Smooth muscle cell of the brain vasculature (primary cell): ENCODE data around the gene WDFY4.

Experiments used
- DNase-seq: peaks from one replicate; pipeline ENCODE4 v3.0.0-alpha.2; 2012; ENCODE audit warnings: low read depth, low spot score

WDFY4 gene

DNA sequence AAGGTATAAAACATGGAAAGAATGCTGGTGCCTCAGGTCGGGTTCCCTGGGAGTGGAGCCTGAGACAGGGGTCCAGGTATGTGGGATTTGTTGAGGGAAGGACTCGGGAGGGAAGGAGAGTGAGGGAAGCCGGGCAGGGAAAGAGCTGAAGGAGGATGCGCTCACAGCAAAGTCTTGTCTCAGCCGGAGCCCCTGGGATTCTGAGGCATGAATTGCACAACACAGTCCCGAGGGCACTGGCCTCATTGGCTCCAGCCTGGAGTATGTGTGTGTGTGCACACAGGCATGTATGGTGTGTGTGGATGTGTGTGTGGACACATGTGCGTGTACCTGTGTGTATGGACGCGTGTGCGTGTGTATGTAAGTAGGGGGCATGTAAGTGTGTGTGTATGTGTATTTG lies 87.4 kb downstream of the WDFY4 start:
- DNase-seq = no peak

DNA sequence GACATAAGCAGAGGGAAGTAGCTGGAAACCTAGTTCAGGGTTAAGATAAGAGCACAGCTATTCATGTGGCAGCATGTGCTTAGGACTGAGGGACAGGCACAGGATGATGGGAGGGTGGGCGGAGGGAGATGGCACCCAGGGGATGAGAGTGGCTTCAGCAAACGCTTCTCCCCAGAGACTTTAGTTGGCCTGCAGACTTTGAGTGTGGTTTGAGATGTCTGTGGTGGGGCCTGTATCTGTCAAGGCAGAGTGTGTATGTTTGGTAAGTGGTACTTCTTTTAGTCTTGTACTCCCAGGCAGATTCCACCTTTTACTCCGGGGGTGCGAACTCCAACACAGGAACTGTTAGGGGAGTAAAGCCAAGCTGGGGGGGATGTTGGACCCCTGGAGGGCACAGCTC lies 88.9 kb downstream of the WDFY4 start:
- no peak for DNase-seq

DNA sequence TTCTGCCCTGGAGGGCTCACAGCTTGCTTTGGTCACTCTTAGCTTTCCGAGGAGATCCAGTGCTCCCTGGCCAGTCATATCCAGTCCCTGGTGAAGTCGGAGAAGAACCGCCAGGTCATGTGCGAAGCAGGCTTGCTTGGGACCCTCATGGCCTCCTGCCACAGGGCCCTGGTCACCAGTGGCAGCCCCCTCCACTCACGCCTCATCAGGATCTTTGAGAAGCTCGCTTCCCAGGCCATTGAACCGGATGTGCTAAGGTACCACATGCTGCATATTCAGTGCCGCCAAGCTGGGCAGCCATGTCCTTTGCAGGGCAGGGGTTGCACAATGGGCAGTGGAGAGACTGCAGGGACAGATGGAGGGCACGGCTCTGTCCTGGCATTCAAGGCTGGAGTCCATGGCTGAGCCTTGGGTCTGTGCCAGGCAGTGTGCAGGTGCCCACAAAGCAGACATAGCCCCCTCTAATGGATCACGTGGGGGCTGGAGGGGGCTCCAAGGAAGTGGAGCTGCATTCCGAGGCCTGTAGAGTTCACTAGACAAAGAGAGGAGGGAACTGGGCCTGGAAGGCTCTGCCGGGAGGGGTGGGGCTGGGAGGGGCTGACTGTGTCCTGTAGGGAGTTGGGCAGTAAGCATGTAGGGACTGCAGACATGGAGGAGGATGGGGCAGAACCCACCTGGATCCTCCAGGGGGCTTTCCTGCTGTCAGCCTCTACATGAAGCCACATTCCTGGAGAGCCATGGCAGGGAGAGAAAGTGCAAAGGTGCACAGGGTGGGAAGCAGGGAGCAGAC lies 89.9 kb downstream of the WDFY4 start:
- no peak for DNase-seq

DNA sequence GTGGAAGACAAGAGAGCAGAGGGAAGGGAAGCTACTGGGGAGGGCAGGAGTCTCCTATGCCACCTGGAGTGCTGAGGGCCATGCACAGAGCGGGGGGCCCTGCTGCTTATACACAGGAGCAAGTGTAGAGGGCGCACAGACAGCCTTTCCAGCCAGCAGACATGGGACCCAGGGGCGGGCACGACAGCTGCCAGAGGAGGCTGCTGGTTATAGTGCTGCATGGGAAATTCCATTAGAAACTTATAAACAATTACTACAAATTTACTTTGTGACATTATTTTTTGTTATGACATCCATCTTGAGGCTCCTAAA lies 90.5 kb downstream of the WDFY4 start:
- no peak for DNase-seq

DNA sequence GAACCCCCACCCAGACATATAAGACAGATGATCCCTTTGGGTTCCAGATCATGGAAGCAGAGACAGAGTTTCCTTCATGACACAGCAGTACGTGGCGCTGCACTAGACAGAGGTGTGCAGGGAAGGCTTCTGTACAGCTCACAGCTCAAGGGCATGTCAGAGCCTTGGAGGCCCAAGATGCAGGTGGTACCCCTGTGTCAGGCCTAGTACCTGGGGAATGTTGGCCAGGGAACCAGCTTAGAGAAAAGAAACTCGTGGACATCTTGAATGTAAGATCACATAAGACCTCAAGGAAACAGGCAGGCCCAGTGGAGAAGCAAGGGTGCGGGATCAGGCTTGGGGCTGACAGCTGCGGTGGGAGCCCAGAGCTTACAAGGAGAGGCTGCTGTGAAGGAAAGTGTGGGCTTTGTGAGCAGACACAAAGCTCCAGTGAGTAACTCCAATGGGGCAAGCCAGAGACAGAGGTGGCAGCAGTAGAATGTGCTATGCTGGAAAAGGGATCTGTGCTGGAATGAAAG lies 91.4 kb downstream of the WDFY4 start:
- DNase-seq = no peak

DNA sequence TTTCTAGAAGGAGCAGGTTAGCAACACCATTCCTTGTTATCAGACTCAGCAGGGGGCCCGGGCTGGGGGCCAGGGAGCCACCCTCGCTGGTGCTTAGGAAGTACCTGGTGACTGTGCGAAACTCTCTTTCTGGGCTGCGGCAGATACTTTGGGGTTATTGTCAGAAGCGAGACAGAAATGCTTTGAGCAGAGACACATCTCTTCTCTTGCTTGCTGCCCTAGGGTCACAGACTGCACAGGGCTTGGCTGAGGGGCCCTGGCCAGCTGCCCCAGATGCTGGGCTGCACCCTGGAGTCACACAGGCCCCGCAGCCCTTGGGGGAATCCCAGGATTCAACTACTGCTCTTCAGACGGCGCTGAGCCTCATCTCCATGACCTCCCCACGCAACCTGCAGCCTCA lies 91.9 kb downstream of the WDFY4 start:
- DNase-seq = no peak

DNA sequence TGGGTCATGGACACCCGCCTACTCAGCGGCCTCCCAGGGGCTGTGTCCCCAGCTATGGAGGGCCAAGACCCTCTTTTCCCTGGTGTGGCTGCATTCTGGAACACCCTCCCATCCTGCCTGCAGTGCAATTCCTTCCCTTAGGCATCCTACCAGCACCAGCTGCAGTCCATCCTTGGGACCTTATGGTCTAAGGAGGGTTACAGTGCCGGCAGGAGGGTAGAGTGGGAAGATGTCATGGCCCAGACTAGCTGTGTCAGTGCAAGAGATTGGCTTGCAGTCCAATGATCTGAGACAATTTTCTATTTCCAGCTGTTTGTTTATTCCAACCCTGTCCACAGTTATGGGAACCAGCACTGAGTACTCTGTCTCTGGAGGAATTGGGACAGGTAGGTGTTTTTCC lies 92.4 kb downstream of the WDFY4 start:
- DNase-seq = no peak

DNA sequence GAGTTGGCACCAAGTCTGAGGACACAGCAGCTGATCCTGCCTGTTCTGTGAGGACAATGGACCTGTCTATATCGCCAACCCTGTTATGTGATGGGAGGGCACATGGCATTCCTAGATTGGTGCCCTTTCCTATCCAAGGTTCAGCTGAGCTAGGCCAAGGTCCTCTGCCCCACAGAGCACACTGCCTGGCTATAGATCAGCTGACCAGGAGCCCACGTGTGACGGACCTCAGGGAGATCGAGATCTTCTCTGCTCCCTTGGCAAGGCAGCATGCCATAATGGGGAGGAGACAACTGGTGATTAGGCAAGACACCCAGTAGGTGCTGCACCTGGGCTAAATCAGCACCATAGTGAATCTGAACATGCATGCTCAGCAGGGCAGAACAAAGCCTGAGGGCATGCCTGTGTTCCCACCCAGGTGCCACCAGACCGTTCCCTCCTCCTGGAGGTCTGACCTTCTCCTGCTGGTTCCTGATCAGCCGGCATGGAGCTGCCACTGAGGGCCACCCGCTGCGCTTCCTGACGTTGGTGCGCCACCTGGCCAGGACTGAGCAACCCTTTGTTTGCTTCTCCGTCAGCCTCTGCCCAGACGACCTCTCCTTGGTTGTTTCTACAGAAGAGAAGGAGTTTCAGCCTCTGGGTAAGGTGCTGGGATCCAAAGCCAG lies 93.7 kb downstream of the WDFY4 start:
- DNase-seq = no peak

DNA sequence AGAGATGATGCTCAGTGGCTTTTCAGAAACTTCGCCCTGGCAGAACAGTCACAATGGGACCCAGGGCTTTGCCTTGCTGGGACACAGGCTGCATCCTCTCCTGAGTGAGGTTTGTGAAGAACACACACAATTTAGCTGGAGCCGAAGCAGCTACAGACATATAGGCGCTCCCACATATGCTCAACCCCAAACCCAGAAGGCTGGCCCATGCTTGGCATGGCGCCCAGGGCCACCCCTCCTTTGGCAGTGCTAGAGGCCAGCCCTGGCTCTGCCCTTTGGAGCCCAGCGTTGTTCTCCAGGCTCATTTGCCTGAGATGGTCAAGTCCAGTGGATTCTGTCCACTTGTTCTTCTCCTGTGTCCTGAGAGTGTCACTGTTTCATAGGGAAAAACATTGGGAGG lies 94.4 kb downstream of the WDFY4 start:
- no peak for DNase-seq

DNA sequence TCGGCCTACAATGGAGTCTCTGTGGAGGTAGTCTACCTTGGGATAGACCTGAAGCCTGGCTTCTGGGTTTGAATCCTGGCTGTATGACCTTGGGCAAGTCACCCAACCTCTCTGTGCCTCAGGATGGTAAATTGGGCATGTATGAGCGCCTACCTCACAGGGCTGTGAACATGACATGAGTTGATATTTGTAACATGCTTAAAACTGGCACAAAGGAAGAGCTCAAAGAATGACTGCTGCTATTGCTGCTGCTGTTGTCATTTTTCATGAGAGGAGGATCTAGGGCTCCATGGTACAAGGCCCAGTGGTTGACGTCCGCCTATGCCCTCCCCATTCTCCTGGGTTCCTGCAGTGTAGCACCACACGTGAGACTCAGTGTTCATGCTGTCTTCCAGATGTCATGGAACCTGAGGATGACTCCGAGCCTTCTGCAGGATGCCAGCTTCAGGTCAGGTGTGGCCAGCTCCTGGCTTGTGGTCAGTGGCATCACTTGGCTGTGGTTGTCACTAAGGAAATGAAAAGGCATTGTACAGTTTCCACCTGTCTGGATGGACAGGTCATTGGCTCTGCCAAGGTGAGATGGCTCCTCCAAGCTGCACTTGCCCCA lies 95.0 kb downstream of the WDFY4 start:
- DNase-seq = no peak

DNA sequence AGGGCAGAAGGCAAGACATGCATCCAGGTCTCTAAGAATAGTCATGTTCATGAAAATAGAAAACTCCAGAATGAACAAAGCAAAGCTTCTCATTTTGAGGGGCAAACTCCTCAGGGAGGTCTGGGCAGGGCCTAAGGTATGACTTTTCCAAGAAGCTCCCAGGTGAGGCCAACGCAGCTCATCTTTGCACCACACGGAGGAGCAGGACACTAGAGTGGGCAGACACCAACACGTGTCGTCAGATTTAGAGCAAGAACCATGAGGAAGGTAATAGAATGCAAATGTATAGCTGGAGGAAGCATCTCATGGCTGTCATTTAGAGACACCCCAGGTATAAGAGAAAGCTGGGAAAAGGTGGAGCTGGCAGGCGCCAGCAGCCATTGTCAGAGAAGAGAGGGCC lies 95.7 kb downstream of the WDFY4 start:
- no peak for DNase-seq

DNA sequence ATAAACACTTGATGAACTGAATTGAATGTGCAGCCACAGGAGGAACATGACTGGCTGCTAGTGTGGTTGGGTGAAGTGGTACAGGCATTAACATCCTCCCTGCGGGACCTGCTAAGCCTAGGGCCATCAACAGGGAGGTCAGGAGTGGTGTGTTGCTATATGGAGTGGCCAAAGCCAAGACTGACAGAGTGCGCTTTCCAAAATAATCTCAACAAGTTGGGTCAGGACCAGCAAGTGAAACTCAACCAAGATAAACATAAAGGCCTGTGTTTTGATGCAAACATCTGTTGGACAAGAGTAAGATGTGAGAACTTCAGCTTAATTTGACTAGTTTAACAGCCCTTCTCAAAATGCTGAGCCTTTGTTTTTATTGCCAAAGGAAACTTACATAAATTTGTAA lies 97.7 kb downstream of the WDFY4 start:
- DNase-seq = no peak

DNA sequence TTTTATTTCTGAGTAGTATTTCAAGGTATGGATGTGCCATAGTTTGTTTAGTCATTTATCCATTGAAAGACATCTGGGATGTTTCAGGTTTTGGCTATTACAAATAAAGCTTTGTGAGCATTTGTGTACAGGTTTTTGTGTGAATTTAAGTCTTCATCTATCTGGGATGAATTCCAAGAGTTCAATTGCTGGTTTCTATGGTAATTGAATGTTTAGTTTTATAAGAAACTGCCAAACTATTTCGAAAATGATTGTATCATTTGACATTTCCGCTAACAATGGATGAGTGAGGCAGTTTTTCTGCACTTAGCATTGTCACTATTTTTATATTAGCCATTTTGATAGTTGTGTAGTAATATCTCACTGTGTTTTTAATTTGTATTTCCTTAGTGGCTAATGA lies 99.4 kb downstream of the WDFY4 start:
- DNase-seq = no peak

DNA sequence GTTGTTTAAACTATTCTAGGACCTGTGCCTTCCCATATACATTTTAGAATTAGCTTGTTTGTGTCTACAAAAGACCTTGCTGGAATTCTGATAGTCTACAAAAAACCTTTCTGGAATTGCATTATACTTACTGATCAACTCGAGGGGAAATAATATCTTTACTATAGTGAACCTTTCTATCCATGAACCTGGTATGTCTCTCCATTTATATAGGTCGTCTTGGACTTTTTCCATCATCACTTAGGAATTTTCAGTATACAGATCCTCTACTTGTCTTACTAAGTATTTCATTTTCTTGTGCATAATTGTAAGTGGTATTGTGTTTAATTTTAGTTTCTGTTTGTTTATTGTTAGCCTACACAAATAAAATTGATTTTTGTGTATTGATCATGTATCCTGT lies 101.1 kb downstream of the WDFY4 start:
- DNase-seq = no peak

DNA sequence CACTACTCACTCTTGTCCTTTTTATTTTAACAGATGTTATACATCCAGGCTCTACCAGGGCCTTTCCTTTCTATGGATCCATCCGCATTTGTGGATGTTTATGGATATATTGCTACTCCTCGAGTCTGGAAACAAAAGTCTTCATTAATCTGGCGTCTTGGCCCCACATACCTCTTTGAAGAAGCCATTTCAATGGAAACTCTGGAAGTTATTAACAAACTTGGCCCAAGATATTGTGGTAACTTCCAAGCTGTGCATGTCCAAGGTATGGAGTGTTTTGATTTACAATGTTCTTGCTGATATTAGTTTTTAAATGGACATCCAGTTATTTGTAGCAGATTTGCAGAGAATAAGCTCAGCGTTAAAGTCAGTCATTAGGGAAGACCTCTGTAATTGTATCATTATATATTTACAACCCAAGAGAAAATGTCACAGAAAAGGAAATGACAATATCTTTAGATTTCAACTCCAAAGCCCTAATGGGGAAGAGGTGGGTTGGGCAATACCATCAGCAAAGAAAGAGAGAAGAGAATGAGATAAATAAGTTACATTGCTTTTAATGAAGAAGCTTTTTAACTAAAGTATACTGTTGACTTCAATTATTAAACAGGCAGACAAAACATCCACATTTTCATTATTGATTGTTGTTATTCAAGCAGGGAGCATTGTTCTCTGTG lies 102.1 kb downstream of the WDFY4 start:
- no peak for DNase-seq

DNA sequence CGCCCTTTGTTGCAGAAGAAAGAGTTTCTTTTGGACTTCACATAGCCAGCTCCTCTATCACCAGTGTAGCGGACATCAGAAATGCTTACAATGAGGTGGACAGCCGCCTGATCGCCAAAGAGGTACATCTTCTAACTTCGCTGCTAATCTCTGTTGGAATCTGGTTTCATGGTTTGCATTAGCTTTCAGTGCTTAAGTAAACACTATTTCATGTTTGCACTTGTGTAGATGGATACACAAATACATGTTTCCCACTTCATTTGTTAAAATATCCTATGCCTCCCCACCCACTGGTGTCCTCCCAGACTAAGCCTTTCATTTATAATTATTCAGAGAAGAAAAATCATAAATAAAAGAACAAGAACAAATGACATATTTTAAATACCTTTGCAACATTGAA lies 103.9 kb downstream of the WDFY4 start:
- no peak for DNase-seq

DNA sequence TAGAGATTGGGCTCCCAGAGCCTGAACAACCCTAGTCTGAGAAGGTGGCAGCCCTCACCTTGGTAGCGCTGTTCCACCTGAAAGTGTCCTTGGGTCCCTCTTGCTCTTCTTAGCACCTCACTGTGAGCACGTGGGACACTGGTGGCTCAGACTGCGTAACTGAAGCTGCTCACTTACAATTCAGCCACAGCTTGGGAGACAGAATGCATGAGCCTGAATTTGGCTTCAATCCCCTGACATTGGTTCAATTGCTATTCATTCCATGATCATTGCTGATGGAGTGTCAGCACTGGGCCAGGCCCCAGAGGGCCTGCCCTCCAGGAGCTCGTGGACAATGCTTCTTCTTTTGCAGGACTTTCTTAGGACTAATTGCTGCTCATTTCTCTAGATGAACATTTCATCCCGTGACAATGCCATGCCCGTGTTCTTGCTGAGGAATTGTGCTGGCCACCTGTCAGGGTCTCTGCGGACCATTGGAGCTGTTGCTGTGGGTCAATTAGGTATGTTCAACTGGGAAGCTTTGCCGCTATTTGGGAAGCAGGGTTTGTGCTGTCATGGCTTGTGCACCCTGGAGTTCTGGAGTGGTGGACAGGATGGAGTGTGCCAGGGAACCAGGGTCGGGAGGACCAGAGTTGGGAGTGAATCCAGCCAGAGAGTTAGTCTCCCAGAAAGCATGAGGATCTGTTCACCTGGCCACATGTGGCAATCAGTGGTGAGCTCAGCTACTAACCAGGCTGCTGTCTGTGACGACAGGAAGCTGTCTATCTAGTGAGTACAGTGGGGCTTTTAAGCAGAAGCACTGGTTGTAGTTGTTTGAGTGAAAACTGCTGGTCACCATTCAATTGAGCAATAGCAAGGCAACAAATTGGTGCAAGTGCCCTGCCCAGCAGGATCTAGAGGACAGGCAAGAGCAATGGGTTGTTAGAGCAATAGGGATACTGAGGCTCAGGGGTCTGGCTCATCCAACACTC lies 105.1 kb downstream of the WDFY4 start:
- no peak for DNase-seq

DNA sequence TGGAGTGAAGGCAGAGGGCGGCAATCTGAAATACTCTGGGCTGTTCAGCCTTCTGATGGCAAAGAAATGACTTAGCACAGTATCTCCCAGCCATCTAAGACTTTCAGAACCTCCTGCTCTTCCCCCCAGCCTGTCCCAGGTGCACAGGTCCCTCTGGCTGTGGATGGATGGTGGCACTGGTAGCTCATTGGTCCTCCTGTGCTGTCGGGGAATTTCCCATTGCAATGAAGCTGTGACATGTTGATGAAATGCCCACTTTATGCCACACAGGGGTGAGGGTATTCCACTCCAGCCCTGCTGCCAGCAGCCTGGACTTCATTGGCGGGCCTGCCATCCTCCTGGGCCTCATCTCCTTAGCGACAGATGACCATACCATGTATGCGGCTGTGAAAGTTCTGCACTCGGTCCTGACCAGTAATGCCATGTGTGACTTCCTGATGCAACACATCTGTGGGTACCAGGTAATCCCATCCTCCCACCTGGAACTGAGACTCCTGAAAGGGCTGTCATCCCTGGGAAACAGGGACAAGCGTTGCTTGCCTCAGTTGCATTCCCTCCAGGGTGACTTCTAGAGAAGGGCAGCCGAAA lies 105.9 kb downstream of the WDFY4 start:
- no peak for DNase-seq

DNA sequence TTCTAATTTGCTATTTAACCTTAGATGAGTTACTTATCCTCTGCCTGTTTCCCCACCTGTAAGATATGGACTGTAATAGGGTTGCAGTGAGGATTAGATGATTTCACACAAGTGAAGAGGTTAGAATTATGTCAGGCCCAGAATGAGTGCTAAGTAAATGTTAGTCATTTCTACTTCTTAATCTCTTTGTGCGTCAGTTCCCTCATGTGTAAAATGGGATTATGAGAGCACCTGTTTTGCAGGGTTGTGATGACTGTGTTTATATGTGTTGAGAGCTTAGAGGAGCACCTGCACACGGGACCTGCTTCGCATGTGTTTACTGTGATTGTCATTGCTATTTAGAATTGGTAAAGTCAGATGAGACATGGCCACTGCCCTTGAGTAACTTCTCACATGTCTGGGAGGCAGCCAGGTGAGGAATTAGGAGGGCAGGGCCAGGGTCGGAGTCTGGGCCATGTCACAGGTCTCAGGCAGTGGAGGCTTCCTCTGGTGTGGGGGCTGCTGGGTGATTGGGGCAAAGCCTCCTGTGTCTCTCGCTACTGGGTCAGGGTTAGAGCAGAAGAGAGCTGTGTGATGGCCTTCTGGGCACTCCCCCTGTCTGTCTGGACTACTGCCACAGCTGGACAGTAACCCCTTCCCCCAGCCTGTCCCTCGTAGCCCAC lies 106.7 kb downstream of the WDFY4 start:
- no peak for DNase-seq

DNA sequence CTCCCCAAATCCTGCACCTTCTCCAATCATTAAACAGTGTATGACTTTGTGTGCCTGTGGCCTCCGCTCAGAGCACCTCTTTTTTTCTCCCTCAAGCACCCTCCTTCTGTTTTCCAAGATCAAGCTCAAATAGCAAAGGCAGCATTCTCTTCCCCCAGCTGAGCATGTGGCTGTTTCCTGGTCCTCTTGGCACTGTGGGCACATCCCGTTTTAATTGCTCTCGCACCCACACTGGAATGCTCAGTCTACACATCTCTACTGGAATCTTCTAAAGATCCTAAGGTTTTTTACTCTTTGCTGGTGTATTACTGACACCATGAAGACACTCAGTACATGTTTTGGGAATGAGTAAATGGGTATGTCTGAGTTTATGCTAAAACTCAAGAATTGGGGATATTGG lies 107.4 kb downstream of the WDFY4 start:
- no peak for DNase-seq
